Calu3 (cell line): ENCODE measurements around the gene DPYD. TPM values are rescaled to one million over a fixed set of nuclear protein-coding genes. Genes with fewer than 3 reads are reported as not detected.

Experiments
- BruUV-seq: library from RNA; stranded (reverse); fragments of 400-500 nt; replicated peaks from 2 replicates; lab custom pipeline; 2021; lab: Mats Ljungman, UMichigan
- CTCF ChIA-PET: fragments of 300-600 bp; sonication (Branson Sonifier 250); formaldehyde crosslinking; loops from one replicate; lab custom pipeline; 2022; ENCODE audit warnings: antibody characterized with exemption; lab: Charles Lee
- DNase-seq: peaks from one replicate; pipeline ENCODE4 v3.0.0; 2022
- H3K27ac Mint-ChIP-seq: one replicate; pipeline ENCODE4 v1.8.0; 2022; ENCODE audit warnings: mixed read lengths; ENCODE audit not compliant: unreplicated experiment
- H3K27me3 Mint-ChIP-seq: one replicate; pipeline ENCODE4 v1.8.0; 2022; ENCODE audit warnings: mixed read lengths; ENCODE audit not compliant: unreplicated experiment
- H3K36me3 Mint-ChIP-seq: one replicate; pipeline ENCODE4 v1.8.0; 2022; ENCODE audit warnings: mild to moderate bottlenecking, moderate library complexity, mixed read lengths; ENCODE audit not compliant: insufficient read depth, unreplicated experiment
- H3K4me1 Mint-ChIP-seq: one replicate; pipeline ENCODE4 v1.8.0; 2022; ENCODE audit warnings: mild to moderate bottlenecking, low read depth, mixed read lengths; ENCODE audit not compliant: unreplicated experiment
- H3K4me3 Mint-ChIP-seq: one replicate; pipeline ENCODE4 v1.8.0; 2022; ENCODE audit warnings: mild to moderate bottlenecking, low read depth, moderate library complexity, mixed read lengths; ENCODE audit not compliant: unreplicated experiment
- H3K9me3 Mint-ChIP-seq: one replicate; pipeline ENCODE4 v1.8.0; 2022; ENCODE audit warnings: low read depth, mixed read lengths; ENCODE audit not compliant: unreplicated experiment
- CTCF ChIP-seq: fragments of 200-600 bp; IDR thresholded peaks from one replicate; pipeline ENCODE4 v1.8.0; 2022; ENCODE audit warnings: antibody characterized with exemption; ENCODE audit not compliant: unreplicated experiment
- intact Hi-C: fragments of 100-400 bp; cut with micrococcal nuclease; formaldehyde crosslinking; loops from one replicate; pipeline ENCODE4 v1.10.0; 2022; ENCODE audit not compliant: unreplicated experiment
- total RNA-seq: library from RNA; stranded (reverse); gene quantifications from 2 replicates; pipeline ENCODE4 v1.2.3, GENCODE V29; 2022

DPYD gene
- total RNA-seq, 1 experiment from 2014 or later = 15.6 TPM

GRCh38 chr1:97738270-97738669 lies 182.6 kb downstream of the DPYD start:
- H3K27ac Mint-ChIP-seq = no peak overlapping the region
- intact Hi-C loops = no loop called here
- H3K9me3 Mint-ChIP-seq = no peaks in the 10 kb centered on the region

GRCh38 chr1:97730271-97730670 lies 190.6 kb downstream of the DPYD start:
- Mint-ChIP-seq H3K9me3 (no peaks in the 10 kb centered on the region), H3K27ac (no peak overlapping the region), H3K4me1 (no peaks in the 10 kb centered on the region), H3K36me3 (no peaks in the 10 kb centered on the region), H3K27me3 (no peaks in the 10 kb centered on the region), H3K4me3 (no peak overlapping the region)
- no peak for TF ChIP-seq CTCF
- intact Hi-C loops = no loop called here
- no peak for DNase-seq
- CTCF ChIA-PET = no interaction called here
- no TSS peak for BruUV-seq

More at GRCh38 chr1:97738270-97738669, 182.6 kb downstream of the DPYD start:
- no peak for DNase-seq
- no peak for TF ChIP-seq CTCF
- CTCF ChIA-PET = no interaction called here
- BruUV-seq = no TSS peak
- Mint-ChIP-seq H3K36me3 (no peaks in the 10 kb centered on the region), H3K4me3 (no peak overlapping the region), H3K27me3 (no peaks in the 10 kb centered on the region), H3K4me1 (no peaks in the 10 kb centered on the region)

- no peak for TF ChIP-seq CTCF
- no peak overlapping the region for H3K4me3 Mint-ChIP-seq
- no peaks in the 10 kb centered on the region for H3K36me3 Mint-ChIP-seq
- no TSS peak for BruUV-seq
- peaks cover 5% of the 10 kb centered on the region for H3K9me3 Mint-ChIP-seq
- CTCF ChIA-PET = no interaction called here
- H3K27ac Mint-ChIP-seq = no peak overlapping the region
- intact Hi-C loops = no loop called here
- no peaks in the 10 kb centered on the region for H3K4me1 Mint-ChIP-seq
- H3K27me3 Mint-ChIP-seq = no peaks in the 10 kb centered on the region
- no peak for DNase-seq
Measured at GRCh38 chr1:97728436-97728835, 192.4 kb downstream of the DPYD start.

GRCh38 chr1:97727029-97727428 lies 193.8 kb downstream of the DPYD start:
- BruUV-seq = no TSS peak
- TF ChIP-seq CTCF = no peak
- DNase-seq = no peak
- intact Hi-C loops = no loop called here
- H3K27me3 Mint-ChIP-seq = no peaks in the 10 kb centered on the region
- H3K4me3 Mint-ChIP-seq = no peak overlapping the region
- no peak overlapping the region for H3K27ac Mint-ChIP-seq
- H3K9me3 Mint-ChIP-seq = peaks cover 5% of the 10 kb centered on the region
- H3K36me3 Mint-ChIP-seq = no peaks in the 10 kb centered on the region
- H3K4me1 Mint-ChIP-seq = no peaks in the 10 kb centered on the region
- CTCF ChIA-PET = no interaction called here

- H3K4me3 Mint-ChIP-seq = no peak overlapping the region
- BruUV-seq = no TSS peak
- no peaks in the 10 kb centered on the region for H3K4me1 Mint-ChIP-seq
- no peak for TF ChIP-seq CTCF
- CTCF ChIA-PET = no interaction called here
- H3K27ac Mint-ChIP-seq = no peak overlapping the region
- no peak for DNase-seq
- intact Hi-C loops = no loop called here
- H3K36me3 Mint-ChIP-seq = no peaks in the 10 kb centered on the region
- no peaks in the 10 kb centered on the region for H3K27me3 Mint-ChIP-seq
- peaks cover 5% of the 10 kb centered on the region for H3K9me3 Mint-ChIP-seq
Measured at GRCh38 chr1:97726386-97726785, 194.4 kb downstream of the DPYD start.
